ENCODE data around the gene TMEM253.

The TMEM253 gene

GRCh38 chr14:21145437-21145836, 44.6 kb downstream of the TMEM253 start:
- H3K4me3 ChIP-seq (ENCODE audit: extremely low read depth, insufficient read depth, low read length, poor library complexity, severe bottlenecking): no peak overlapping the region
- no peak overlapping the region for H3K27ac ChIP-seq (ENCODE audit: low read depth, low read length, severe bottlenecking)
- peaks cover 5% of the 10 kb centered on the region for H3K9me3 ChIP-seq (ENCODE audit: control insufficient read depth, low read length)
- no peaks in the 10 kb centered on the region for H3K4me1 ChIP-seq (ENCODE audit: control insufficient read depth, insufficient read depth, low read length, poor library complexity, severe bottlenecking)
- no peaks in the 10 kb centered on the region for H3K36me3 ChIP-seq (ENCODE audit: control insufficient read depth, insufficient read depth, low read length)

GRCh38 chr14:21149641-21150367, 48.9 kb downstream of the TMEM253 start:
- no peak overlapping the region for H3K4me3 ChIP-seq (ENCODE audit: extremely low read depth, insufficient read depth, low read length, poor library complexity, severe bottlenecking)
- H3K9me3 ChIP-seq (ENCODE audit: control insufficient read depth, low read length): peaks cover 5% of the 10 kb centered on the region
- H3K36me3 ChIP-seq (ENCODE audit: control insufficient read depth, insufficient read depth, low read length): no peaks in the 10 kb centered on the region
- H3K4me1 ChIP-seq (ENCODE audit: control insufficient read depth, insufficient read depth, low read length, poor library complexity, severe bottlenecking): no peaks in the 10 kb centered on the region
- WGBS, 2 experiments (ENCODE audit: insufficient coverage in 2 of 2): 68 to 94% methylated on average over 4 of the region's 4 CpGs
- no peak overlapping the region for H3K27ac ChIP-seq (ENCODE audit: low read depth, low read length, severe bottlenecking)
